Measurements from ENCODE around the gene MIB1. TPM values are rescaled to one million over a fixed set of nuclear protein-coding genes. Genes with fewer than 3 reads are reported as not detected.

The MIB1 gene
- total and polyA plus RNA-seq, 2 experiments from 2014 or later = 10.8 to 56.7 TPM

DNA sequence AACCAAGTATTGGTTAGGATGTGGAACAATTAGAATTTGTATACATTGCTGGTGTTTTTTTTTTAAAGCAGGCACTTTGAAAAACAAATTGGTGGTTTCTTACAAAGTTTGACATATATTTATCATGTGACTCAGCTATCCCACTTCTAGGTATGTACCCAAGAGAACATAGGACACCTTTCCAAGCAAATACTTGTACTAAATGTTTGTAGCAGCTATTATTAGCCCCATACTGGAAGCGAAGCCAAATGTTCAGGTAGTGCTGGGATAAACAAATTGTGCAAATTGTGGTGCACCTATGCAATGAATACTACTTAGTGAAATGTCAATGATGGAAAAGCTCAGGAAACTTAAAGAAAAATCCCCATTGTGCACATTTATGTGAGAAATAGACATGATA lies 101.0 kb downstream of the MIB1 start (continued):
- no peak for TF ChIP-seq JUNB (IDR thresholded peaks at IDR 0.05; ENCODE audit: unreplicated experiment)
- TF ChIP-seq, protein P1, sequence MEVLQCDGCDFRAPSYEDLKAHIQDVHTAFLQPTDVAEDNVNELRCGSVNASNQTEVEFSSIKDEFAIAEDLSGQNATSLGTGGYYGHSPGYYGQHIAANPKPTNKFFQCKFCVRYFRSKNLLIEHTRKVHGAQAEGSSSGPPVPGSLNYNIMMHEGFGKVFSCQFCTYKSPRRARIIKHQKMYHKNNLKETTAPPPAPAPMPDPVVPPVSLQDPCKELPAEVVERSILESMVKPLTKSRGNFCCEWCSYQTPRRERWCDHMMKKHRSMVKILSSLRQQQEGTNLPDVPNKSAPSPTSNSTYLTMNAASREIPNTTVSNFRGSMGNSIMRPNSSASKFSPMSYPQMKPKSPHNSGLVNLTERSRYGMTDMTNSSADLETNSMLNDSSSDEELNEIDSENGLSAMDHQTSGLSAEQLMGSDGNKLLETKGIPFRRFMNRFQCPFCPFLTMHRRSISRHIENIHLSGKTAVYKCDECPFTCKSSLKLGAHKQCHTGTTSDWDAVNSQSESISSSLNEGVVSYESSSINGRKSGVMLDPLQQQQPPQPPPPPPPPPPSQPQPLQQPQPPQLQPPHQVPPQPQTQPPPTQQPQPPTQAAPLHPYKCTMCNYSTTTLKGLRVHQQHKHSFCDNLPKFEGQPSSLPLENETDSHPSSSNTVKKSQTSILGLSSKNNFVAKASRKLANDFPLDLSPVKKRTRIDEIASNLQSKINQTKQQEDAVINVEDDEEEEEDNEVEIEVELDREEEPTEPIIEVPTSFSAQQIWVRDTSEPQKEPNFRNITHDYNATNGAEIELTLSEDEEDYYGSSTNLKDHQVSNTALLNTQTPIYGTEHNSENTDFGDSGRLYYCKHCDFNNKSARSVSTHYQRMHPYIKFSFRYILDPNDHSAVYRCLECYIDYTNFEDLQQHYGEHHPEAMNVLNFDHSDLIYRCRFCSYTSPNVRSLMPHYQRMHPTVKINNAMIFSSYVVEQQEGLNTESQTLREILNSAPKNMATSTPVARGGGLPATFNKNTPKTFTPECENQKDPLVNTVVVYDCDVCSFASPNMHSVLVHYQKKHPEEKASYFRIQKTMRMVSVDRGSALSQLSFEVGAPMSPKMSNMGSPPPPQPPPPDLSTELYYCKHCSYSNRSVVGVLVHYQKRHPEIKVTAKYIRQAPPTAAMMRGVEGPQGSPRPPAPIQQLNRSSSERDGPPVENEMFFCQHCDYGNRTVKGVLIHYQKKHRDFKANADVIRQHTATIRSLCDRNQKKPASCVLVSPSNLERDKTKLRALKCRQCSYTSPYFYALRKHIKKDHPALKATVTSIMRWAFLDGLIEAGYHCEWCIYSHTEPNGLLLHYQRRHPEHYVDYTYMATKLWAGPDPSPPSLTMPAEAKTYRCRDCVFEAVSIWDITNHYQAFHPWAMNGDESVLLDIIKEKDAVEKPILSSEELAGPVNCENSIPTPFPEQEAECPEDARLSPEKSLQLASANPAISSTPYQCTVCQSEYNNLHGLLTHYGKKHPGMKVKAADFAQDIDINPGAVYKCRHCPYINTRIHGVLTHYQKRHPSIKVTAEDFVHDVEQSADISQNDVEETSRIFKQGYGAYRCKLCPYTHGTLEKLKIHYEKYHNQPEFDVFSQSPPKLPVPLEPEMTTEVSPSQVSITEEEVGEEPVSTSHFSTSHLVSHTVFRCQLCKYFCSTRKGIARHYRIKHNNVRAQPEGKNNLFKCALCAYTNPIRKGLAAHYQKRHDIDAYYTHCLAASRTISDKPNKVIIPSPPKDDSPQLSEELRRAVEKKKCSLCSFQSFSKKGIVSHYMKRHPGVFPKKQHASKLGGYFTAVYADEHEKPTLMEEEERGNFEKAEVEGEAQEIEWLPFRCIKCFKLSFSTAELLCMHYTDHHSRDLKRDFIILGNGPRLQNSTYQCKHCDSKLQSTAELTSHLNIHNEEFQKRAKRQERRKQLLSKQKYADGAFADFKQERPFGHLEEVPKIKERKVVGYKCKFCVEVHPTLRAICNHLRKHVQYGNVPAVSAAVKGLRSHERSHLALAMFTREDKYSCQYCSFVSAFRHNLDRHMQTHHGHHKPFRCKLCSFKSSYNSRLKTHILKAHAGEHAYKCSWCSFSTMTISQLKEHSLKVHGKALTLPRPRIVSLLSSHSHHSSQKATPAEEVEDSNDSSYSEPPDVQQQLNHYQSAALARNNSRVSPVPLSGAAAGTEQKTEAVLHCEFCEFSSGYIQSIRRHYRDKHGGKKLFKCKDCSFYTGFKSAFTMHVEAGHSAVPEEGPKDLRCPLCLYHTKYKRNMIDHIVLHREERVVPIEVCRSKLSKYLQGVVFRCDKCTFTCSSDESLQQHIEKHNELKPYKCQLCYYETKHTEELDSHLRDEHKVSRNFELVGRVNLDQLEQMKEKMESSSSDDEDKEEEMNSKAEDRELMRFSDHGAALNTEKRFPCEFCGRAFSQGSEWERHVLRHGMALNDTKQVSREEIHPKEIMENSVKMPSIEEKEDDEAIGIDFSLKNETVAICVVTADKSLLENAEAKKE (CRISPR knock-in tag; IDR thresholded peaks at IDR 0.05) = no peak
- TF ChIP-seq CTCF (conservative IDR thresholded peaks at IDR 0.05; ENCODE audit: low read depth in 2 of 2) = no peak

GRCh38 chr18:21843341-21843740 lies 102.7 kb downstream of the MIB1 start:
- H3K9me2 ChIP-seq (ENCODE audit: insufficient read depth) = no peaks in the 10 kb centered on the region
- ATAC-seq = no peak
- H3K27me3 ChIP-seq (ENCODE audit: insufficient read depth) = no peaks in the 10 kb centered on the region
- H2AFZ ChIP-seq = no peak overlapping the region
- no peaks in the 10 kb centered on the region for H3K4me1 ChIP-seq (ENCODE audit: insufficient read depth)
- no peaks in the 10 kb centered on the region; the same call in 1 of the 2 replicates for H4K20me1 ChIP-seq (replicated peaks; ENCODE audit: insufficient read depth)
- H3F3A ChIP-seq (replicated peaks; ENCODE audit: low read depth) = no peaks in the 10 kb centered on the region
- no peaks in the 10 kb centered on the region for H3K4me1 Mint-ChIP-seq
- peaks cover 29% of the 10 kb centered on the region for H3K36me3 ChIP-seq (ENCODE audit: insufficient read depth)
- H3K27ac Mint-ChIP-seq = no peak overlapping the region
- H3K4me3 ChIP-seq = no peak overlapping the region
- no peaks in the 10 kb centered on the region for H3K9me3 Mint-ChIP-seq
- H3K27ac ChIP-seq (ENCODE audit: low read depth) = no peak overlapping the region
- no peaks in the 10 kb centered on the region for H3K27me3 Mint-ChIP-seq (ENCODE audit: insufficient read depth, low read depth, poor library complexity)
- H3K36me3 Mint-ChIP-seq (ENCODE audit: low read depth) = peaks cover 47% of the 10 kb centered on the region
- no peak for DNase-seq (ENCODE audit: low spot score)
- no peak overlapping the region for H3K4me3 Mint-ChIP-seq
- no peaks in the 10 kb centered on the region for H3K79me2 ChIP-seq (replicated peaks; ENCODE audit: insufficient read depth)
- no peak overlapping the region for H3K4me2 ChIP-seq
- TF ChIP-seq CTCF (conservative IDR thresholded peaks at IDR 0.05; ENCODE audit: low read depth in 2 of 2) (no peak), CREB1 (CRISPR knock-in tag; IDR thresholded peaks at IDR 0.05; ENCODE audit: low read depth) (no peak), POLR2AphosphoS5 (IDR thresholded peaks at IDR 0.05; ENCODE audit: low read depth) (no peak)
- TF ChIP-seq, protein P1 (CRISPR knock-in tag; IDR thresholded peaks at IDR 0.05) = no peak

Measured in GM23338 (cell line).